BLaER1 (cell line): ENCODE measurements around the gene SLC34A3.

Experiments
- H3K27ac ChIP-seq: shearing (Covaris generic); formaldehyde crosslinking; 2 replicates; pipeline ENCODE4 v1.8.1; 2022
- H3K27me3 ChIP-seq: shearing (Covaris generic); formaldehyde crosslinking; 2 replicates; pipeline ENCODE4 v1.8.1; 2022
- H3K36me3 ChIP-seq: shearing (Covaris generic); formaldehyde crosslinking; 2 replicates; pipeline ENCODE4 v1.8.1; 2022
- H3K4me1 ChIP-seq: shearing (Covaris generic); formaldehyde crosslinking; 2 replicates; pipeline ENCODE4 v1.8.1; 2022
- H3K4me2 ChIP-seq: shearing (Covaris generic); formaldehyde crosslinking; 2 replicates; pipeline ENCODE4 v1.8.1; 2022
- H3K4me3 ChIP-seq: shearing (Covaris generic); formaldehyde crosslinking; 2 replicates; pipeline ENCODE4 v1.8.1; 2022
- H3K9ac ChIP-seq: shearing (Covaris generic); formaldehyde crosslinking; 2 replicates; pipeline ENCODE4 v1.8.1; 2022
- H3K9me3 ChIP-seq: shearing (Covaris generic); formaldehyde crosslinking; 2 replicates; pipeline ENCODE4 v1.8.1; 2022
- H4K20me1 ChIP-seq: shearing (Covaris generic); formaldehyde crosslinking; 2 replicates; pipeline ENCODE4 v1.8.1; 2022
- Cebpa-rat ChIP-seq: shearing (Covaris generic); IDR thresholded peaks from 2 replicates; pipeline ENCODE4 v1.8.1; 2022

The SLC34A3 gene

DNA sequence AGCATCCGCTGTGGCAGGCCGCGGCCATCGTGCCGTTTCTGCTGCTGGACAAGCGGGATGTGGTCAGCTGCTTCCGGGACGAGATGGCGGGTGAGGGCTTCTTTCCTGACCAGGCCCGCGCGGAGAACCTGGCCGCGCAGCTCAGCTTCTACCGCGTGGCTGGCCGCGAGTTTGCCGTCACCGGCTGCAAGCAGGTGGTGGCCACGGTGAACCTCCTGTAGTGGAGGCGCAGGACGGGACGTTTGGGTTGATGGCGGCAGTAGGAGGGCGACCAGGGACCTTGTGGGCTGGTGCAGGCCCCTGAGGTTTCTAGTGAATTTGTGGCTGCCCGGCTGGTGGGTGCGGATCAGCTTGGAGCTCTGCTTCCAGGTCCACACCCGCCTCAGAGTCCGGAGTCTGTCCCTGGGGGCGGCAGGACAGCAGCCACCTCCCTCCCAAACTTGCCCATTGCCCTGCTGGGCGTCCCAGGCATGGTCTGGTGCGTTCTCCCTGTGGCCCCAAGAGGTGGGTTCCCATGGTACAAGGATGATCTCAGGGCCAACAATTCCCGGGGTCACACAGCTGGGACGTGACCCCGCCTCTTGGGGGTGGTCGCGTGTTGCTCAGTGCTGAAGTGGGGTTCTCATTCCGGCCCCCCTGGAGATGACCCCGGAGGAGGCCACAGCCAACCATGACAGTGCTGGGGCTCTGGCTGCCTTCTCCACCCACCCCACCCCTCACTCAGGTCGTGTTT is 49.2 kb downstream of the SLC34A3 start:
- 0 out of 2 replicates have a peak, but pooled peaks cover under 1% of the 10 kb centered on the region for H3K9me3 ChIP-seq
- H4K20me1 ChIP-seq = peaks cover 5% of the 10 kb centered on the region; the same call in 1 of the 2 replicates
- H3K4me2 ChIP-seq = peak overlapping the region; percentile 92
- H3K36me3 ChIP-seq = peaks cover 16% of the 10 kb centered on the region; the same call in 1 of the 2 replicates
- H3K4me1 ChIP-seq = peaks cover 86% of the 10 kb centered on the region
- 0 out of 2 replicates have a peak overlapping the region, but pooled peaks have one; percentile 41 for H3K9ac ChIP-seq
- TF ChIP-seq Cebpa-rat = no peak
- peak overlapping the region; percentile 57; the same call in 1 of the 2 replicates for H3K4me3 ChIP-seq
- peak overlapping the region; percentile 65 for H3K27ac ChIP-seq
- H3K27me3 ChIP-seq = no peaks in the 10 kb centered on the region

DNA sequence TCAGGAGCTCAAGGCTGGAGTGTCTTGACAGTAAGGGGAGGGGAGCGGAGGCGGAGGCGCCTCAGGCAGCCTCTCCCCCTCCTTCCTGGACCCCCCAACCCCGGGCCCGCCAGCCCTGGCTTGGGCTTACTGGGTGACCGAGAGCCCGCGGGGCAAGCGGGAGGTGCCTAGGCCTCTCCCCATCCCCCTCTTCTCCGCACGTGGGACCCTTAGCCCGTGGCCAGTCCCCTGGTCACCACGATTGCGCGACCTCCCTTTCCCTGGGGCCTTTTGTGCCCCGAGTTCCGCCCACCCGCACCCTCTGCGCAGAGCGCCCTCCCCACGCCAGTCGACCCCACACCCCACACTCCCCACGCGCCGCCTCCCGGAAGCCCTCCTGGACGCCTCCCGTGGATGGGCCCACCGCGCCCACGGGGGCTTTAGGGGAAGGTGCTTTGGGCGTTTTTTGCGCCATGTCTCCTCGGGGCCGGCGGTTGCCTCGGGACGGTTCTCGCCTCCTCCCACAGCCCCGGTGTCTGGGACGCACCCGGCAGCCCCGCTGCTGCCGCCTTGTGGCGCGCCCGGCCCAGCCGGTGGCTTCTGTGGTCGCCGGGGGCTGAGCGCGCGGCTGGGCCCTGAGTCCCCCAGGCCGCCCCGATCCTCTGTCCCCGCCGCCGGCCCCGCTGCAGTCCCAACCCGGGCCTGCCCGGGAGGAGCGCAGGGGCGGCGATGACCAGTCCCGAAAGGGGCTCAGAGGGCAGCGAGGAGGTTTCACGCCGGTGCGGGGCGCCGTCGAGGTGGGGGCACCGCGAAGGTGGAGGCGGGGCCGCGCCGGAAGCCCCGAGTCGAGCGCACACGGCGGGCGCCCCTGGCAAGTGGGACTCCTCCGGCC is 50.0 kb downstream of the SLC34A3 start:
- peaks cover 5% of the 10 kb centered on the region; the same call in 1 of the 2 replicates for H3K9me3 ChIP-seq
- peaks cover 78% of the 10 kb centered on the region for H3K4me1 ChIP-seq
- peaks cover 16% of the 10 kb centered on the region; the same call in 1 of the 2 replicates for H3K36me3 ChIP-seq
- peak overlapping the region; percentile 65 for H3K27ac ChIP-seq
- 0 out of 2 replicates have a peak overlapping the region, but pooled peaks have one; percentile 41 for H3K9ac ChIP-seq
- H4K20me1 ChIP-seq = peaks cover 5% of the 10 kb centered on the region; the same call in 1 of the 2 replicates
- H3K27me3 ChIP-seq = no peaks in the 10 kb centered on the region
- H3K4me2 ChIP-seq = peak overlapping the region; percentile 92
- peak overlapping the region; percentile 57 for H3K4me3 ChIP-seq
- no peak for TF ChIP-seq Cebpa-rat

DNA sequence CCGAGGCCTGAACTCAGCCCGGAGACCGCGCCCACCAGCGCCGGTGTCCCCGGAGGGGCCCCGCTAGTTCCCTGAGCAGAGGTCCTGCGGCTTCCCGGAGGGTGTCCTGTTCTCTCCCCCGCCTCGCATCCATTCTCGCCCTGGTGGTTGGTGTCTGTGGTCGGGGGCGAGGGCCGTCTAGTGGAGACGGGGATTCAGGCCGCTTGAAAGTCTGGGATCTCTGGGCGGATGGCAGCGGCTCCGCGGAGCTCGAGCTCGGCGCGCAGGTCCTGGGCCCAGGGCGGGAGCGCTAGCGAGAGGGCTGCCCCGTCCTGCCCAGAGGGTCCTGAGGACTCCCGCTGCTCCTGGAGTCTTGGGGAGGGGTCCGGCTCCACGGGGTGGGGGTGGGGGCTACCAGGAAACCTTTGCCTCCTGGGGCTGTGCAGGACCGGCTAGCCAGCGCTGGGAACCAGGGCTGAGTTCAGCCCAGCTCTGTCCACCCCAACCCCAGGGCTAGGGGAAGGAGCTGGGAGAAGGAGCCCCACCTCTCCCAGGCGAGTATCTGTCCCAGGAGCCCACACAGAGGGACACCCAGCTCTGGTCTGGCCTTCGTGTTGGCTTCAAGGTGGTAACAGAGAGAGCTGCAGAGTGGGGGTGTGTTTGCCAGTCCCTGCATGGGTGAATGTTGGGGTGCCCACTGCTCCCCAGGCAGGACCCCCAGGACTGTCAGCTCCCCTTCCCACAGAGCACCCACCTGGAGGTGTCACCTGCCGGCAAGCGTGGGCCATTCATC is 50.8 kb downstream of the SLC34A3 start:
- Histone ChIP-seq H3K4me2 (peak overlapping the region; percentile 92), H3K9me3 (peaks cover 5% of the 10 kb centered on the region; the same call in 1 of the 2 replicates), H3K27ac (peak overlapping the region; percentile 65), H4K20me1 (peaks cover 5% of the 10 kb centered on the region; the same call in 1 of the 2 replicates), H3K36me3 (peaks cover 16% of the 10 kb centered on the region; the same call in 1 of the 2 replicates), H3K4me1 (peaks cover 75% of the 10 kb centered on the region), H3K4me3 (peak overlapping the region; percentile 57), H3K9ac (0 out of 2 replicates have a peak overlapping the region, but pooled peaks have one; percentile 41), H3K27me3 (no peaks in the 10 kb centered on the region)
- TF ChIP-seq Cebpa-rat = no peak
